Liver (tissue), 9 donors: ENCODE measurements around the gene FGF1. TPM values are rescaled to one million over a fixed set of nuclear protein-coding genes. Genes with fewer than 3 reads are reported as not detected.

Experiments used
- DNase-seq: peaks from one replicate; pipeline ENCODE4 v3.0.0-alpha.2; 2017; ENCODE audit warnings: low spot score
- H3K27ac ChIP-seq, 2 donors: one replicate each; pipeline ENCODE4 v1.7.0; 2013; ENCODE audit warnings: inconsistent platforms in 2 of 2, low read length in 2 of 2, control low read depth in 1 of 2, low read depth in 1 of 2, mild to moderate bottlenecking in 1 of 2
- H3K27me3 ChIP-seq, 4 donors: one replicate each; pipeline versions ENCODE4 v1.6.1 to v1.7.0; 2013; ENCODE audit warnings: low read length in 3 of 4, inconsistent platforms in 1 of 4, mild to moderate bottlenecking in 1 of 4, moderate library complexity in 1 of 4; ENCODE audit not compliant: control insufficient read depth in 4 of 4, insufficient read depth in 4 of 4
- H3K36me3 ChIP-seq, 4 donors: one replicate each; pipeline versions ENCODE4 v1.6.1 to v1.7.0; 2013; ENCODE audit warnings: low read length in 3 of 4, mild to moderate bottlenecking in 3 of 4, low read depth in 1 of 4, moderate library complexity in 1 of 4; ENCODE audit not compliant: control insufficient read depth in 4 of 4, insufficient read depth in 3 of 4
- H3K4me1 ChIP-seq, 4 donors: one replicate each; pipeline versions ENCODE4 v1.6.1 to v1.7.0; 2013; ENCODE audit warnings: low read length in 3 of 4, mild to moderate bottlenecking in 3 of 4, moderate library complexity in 1 of 4; ENCODE audit not compliant: control insufficient read depth in 4 of 4, insufficient read depth in 4 of 4
- H3K4me3 ChIP-seq, 3 donors: one replicate each; pipeline versions ENCODE4 v1.6.1 to v1.7.0; 2013; ENCODE audit warnings: low read length in 3 of 3, control low read depth in 1 of 3, low read depth in 1 of 3, mild to moderate bottlenecking in 1 of 3
- H3K9ac ChIP-seq, 2 donors: one replicate each; pipeline ENCODE4 v1.7.0; 2013; ENCODE audit warnings: low read length in 2 of 2, mild to moderate bottlenecking in 2 of 2, moderate library complexity in 2 of 2, control low read depth in 1 of 2, low read depth in 1 of 2
- H3K9me3 ChIP-seq, 4 donors: one replicate each; pipeline versions ENCODE4 v1.6.1 to v1.7.0; 2013; ENCODE audit warnings: low read length in 3 of 4; ENCODE audit not compliant: control insufficient read depth in 4 of 4
- EGR1 ChIP-seq, 2 donors: IDR thresholded peaks; 2 replicates each; pipeline ENCODE4 v1.6.1; 2016 to 2018; ENCODE audit warnings: antibody characterized with exemption in 2 of 2, low read depth in 2 of 2
- FOXA1 ChIP-seq: IDR thresholded peaks from 2 replicates; pipeline ENCODE4 v1.6.1; 2016; ENCODE audit warnings: antibody characterized with exemption
- FOXA2 ChIP-seq: IDR thresholded peaks from 2 replicates; pipeline ENCODE4 v1.6.1; 2016; ENCODE audit warnings: antibody characterized with exemption
- GABPA ChIP-seq, 2 donors: IDR thresholded peaks in 1 of 2; conservative IDR thresholded peaks in 1 of 2; 2 replicates each; pipeline ENCODE4 v1.6.1; 2016; ENCODE audit warnings: antibody characterized with exemption in 2 of 2, mild to moderate bottlenecking in 1 of 2, moderate library complexity in 1 of 2
- HNF4A ChIP-seq, 2 donors: conservative IDR thresholded peaks; 2 replicates each; pipeline ENCODE4 v1.6.1; 2016; ENCODE audit warnings: antibody characterized with exemption in 2 of 2, mild to moderate bottlenecking in 2 of 2
- HNF4G ChIP-seq: IDR thresholded peaks from 2 replicates; pipeline ENCODE4 v1.6.1; 2016; ENCODE audit warnings: antibody characterized with exemption
- JUND ChIP-seq, 2 donors: IDR thresholded peaks; 2 replicates each; pipeline ENCODE4 v1.6.1; 2016; ENCODE audit warnings: antibody characterized with exemption in 2 of 2
- NR2F2 ChIP-seq: IDR thresholded peaks from 2 replicates; pipeline ENCODE4 v1.6.1; 2016; ENCODE audit warnings: antibody characterized with exemption
- RAD21 ChIP-seq, 2 donors: IDR thresholded peaks; 2 replicates each; pipeline ENCODE4 v1.6.1; 2016; ENCODE audit warnings: antibody characterized with exemption in 2 of 2, mild to moderate bottlenecking in 2 of 2
- RXRA ChIP-seq, 2 donors: IDR thresholded peaks; 2 replicates each; pipeline ENCODE4 v1.6.1; 2017 to 2018; ENCODE audit warnings: antibody characterized with exemption in 2 of 2, mild to moderate bottlenecking in 1 of 2
- SP1 ChIP-seq: IDR thresholded peaks from 2 replicates; pipeline ENCODE4 v1.6.1; 2018; ENCODE audit warnings: antibody characterized with exemption, mild to moderate bottlenecking
- TAF1 ChIP-seq: conservative IDR thresholded peaks from 2 replicates; pipeline ENCODE4 v1.6.1; 2016; ENCODE audit warnings: antibody characterized with exemption, mild to moderate bottlenecking
- WGBS: extraction: QIAGEN DNeasy Blood & Tissue Kit; methylation state at CpG from one replicate; pipeline ENCODE4 v1.1.7; 2013; 5-methylcytosine and 5-hydroxymethylcytosine counted together
- polyA plus RNA-seq, 2 donors: library from polyadenylated mRNA; stranded (reverse) in 1 of 2; unstranded in 1 of 2; fragments of 200-250 nt in 1 of 2; fragments of >200 nt in 1 of 2; fragmentation: Nextera tagmentation in 1 of 2; extraction: Ambion mirVana in 1 of 2; gene quantifications; one replicate each; pipeline versions ENCODE4 v1.2.1 to v1.2.3, GENCODE V29; 2013 to 2015
- total RNA-seq, 2 donors: library from RNA; depleted of rRNA; stranded (reverse); fragments of >200 nt; gene quantifications; one replicate each; pipeline ENCODE4 v1.2.3, GENCODE V29; 2014
- TF ChIP-seq, protein P1 (sequence below): IDR thresholded peaks from 2 replicates; pipeline ENCODE4 v1.6.1; 2016; ENCODE audit warnings: antibody characterized with exemption
- TF ChIP-seq, protein P2 (sequence below): IDR thresholded peaks from 2 replicates; pipeline ENCODE4 v1.6.1; 2016; ENCODE audit warnings: antibody characterized with exemption, mild to moderate bottlenecking
- TF ChIP-seq, protein P3 (sequence below): fragments of 150-350 bp; IDR thresholded peaks from 2 replicates; pipeline ENCODE4 v1.5.1; 2017; ENCODE audit warnings: improper control_type of control experiment, low read depth, low read length; ENCODE audit not compliant: missing input control
- TF ChIP-seq, protein P4 (sequence below): IDR thresholded peaks from 2 replicates; pipeline ENCODE4 v1.6.1; 2016; ENCODE audit warnings: antibody characterized with exemption
- TF ChIP-seq, protein P5 (sequence below): IDR thresholded peaks from 2 replicates; pipeline ENCODE4 v1.6.1; 2016; ENCODE audit warnings: antibody characterized with exemption
- donor health status: healthy.
- donor health status: healthy.
- donor health status: healthy.
- donor health status: healthy.
- donor health status: healthy.

FGF1 gene
- total and polyA plus RNA-seq, 4 donors, result 0.05 to 0.25 (median 0.16) TPM

DNA sequence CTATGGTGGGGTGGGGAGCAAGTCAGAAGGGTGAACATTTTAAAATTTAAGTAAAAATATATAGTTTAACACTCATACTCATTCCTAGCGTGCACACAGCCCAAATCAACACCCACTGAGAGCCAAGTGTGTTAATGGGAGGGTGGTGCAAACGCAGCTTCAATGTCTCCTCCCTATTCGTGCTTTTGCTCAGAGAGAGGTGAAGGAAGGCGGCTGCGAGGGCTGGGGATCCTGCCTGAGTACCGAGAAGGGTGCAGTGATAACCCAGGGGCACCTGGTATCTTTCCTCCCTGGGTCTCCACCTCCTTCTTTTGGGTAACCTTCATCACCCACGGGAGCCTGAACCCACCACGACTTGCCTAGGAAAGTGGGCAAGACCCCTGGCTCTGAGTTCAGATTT, 35.0 kb downstream of the FGF1 start:
- no peak for DNase-seq
- no peaks in the 10 kb centered on the region for H3K36me3 ChIP-seq
- H3K9me3 ChIP-seq, result no peaks in the 10 kb centered on the region
- WGBS, result 68% methylated on average over 8 of the region's 8 CpGs
- no peak for TF ChIP-seq FOXA2
- TF ChIP-seq, protein P1, sequence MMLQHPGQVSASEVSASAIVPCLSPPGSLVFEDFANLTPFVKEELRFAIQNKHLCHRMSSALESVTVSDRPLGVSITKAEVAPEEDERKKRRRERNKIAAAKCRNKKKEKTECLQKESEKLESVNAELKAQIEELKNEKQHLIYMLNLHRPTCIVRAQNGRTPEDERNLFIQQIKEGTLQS, result no peak
- TF ChIP-seq NR2F2, result no peak
- TF ChIP-seq, protein P2, sequence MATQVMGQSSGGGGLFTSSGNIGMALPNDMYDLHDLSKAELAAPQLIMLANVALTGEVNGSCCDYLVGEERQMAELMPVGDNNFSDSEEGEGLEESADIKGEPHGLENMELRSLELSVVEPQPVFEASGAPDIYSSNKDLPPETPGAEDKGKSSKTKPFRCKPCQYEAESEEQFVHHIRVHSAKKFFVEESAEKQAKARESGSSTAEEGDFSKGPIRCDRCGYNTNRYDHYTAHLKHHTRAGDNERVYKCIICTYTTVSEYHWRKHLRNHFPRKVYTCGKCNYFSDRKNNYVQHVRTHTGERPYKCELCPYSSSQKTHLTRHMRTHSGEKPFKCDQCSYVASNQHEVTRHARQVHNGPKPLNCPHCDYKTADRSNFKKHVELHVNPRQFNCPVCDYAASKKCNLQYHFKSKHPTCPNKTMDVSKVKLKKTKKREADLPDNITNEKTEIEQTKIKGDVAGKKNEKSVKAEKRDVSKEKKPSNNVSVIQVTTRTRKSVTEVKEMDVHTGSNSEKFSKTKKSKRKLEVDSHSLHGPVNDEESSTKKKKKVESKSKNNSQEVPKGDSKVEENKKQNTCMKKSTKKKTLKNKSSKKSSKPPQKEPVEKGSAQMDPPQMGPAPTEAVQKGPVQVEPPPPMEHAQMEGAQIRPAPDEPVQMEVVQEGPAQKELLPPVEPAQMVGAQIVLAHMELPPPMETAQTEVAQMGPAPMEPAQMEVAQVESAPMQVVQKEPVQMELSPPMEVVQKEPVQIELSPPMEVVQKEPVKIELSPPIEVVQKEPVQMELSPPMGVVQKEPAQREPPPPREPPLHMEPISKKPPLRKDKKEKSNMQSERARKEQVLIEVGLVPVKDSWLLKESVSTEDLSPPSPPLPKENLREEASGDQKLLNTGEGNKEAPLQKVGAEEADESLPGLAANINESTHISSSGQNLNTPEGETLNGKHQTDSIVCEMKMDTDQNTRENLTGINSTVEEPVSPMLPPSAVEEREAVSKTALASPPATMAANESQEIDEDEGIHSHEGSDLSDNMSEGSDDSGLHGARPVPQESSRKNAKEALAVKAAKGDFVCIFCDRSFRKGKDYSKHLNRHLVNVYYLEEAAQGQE, result no peak
- TF ChIP-seq, protein P3, sequence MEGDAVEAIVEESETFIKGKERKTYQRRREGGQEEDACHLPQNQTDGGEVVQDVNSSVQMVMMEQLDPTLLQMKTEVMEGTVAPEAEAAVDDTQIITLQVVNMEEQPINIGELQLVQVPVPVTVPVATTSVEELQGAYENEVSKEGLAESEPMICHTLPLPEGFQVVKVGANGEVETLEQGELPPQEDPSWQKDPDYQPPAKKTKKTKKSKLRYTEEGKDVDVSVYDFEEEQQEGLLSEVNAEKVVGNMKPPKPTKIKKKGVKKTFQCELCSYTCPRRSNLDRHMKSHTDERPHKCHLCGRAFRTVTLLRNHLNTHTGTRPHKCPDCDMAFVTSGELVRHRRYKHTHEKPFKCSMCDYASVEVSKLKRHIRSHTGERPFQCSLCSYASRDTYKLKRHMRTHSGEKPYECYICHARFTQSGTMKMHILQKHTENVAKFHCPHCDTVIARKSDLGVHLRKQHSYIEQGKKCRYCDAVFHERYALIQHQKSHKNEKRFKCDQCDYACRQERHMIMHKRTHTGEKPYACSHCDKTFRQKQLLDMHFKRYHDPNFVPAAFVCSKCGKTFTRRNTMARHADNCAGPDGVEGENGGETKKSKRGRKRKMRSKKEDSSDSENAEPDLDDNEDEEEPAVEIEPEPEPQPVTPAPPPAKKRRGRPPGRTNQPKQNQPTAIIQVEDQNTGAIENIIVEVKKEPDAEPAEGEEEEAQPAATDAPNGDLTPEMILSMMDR, result no peak
- TF ChIP-seq EGR1 (IDR thresholded peaks at IDR 0.05; ENCODE audit: low read depth in 2 of 2), result no peak
- TF ChIP-seq RXRA (IDR thresholded peaks at IDR 0.05), result no peak
- TF ChIP-seq RAD21 (IDR thresholded peaks at IDR 0.05), result no peak
- no peak for TF ChIP-seq GABPA (IDR thresholded peaks at IDR 0.05 in 1 of 2, conservative IDR thresholded peaks at IDR 0.05 in 1 of 2)
- no peak for TF ChIP-seq TAF1
- no peak for TF ChIP-seq HNF4G
- no peak for TF ChIP-seq SP1
- TF ChIP-seq JUND (IDR thresholded peaks at IDR 0.05), result no peak
- TF ChIP-seq FOXA1, result no peak
- TF ChIP-seq, protein P4, sequence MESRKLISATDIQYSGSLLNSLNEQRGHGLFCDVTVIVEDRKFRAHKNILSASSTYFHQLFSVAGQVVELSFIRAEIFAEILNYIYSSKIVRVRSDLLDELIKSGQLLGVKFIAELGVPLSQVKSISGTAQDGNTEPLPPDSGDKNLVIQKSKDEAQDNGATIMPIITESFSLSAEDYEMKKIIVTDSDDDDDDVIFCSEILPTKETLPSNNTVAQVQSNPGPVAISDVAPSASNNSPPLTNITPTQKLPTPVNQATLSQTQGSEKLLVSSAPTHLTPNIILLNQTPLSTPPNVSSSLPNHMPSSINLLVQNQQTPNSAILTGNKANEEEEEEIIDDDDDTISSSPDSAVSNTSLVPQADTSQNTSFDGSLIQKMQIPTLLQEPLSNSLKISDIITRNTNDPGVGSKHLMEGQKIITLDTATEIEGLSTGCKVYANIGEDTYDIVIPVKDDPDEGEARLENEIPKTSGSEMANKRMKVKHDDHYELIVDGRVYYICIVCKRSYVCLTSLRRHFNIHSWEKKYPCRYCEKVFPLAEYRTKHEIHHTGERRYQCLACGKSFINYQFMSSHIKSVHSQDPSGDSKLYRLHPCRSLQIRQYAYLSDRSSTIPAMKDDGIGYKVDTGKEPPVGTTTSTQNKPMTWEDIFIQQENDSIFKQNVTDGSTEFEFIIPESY, result no peak
- TF ChIP-seq, protein P5, sequence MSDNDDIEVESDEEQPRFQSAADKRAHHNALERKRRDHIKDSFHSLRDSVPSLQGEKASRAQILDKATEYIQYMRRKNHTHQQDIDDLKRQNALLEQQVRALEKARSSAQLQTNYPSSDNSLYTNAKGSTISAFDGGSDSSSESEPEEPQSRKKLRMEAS, result no peak
- TF ChIP-seq HNF4A (conservative IDR thresholded peaks at IDR 0.05), result no peak
- no peak overlapping the region for H3K9ac ChIP-seq
- no peak overlapping the region for H3K27ac ChIP-seq
- H3K27me3 ChIP-seq, result no peaks in the 10 kb centered on the region
- H3K4me1 ChIP-seq, result no peaks in the 10 kb centered on the region
- no peak overlapping the region for H3K4me3 ChIP-seq

DNA sequence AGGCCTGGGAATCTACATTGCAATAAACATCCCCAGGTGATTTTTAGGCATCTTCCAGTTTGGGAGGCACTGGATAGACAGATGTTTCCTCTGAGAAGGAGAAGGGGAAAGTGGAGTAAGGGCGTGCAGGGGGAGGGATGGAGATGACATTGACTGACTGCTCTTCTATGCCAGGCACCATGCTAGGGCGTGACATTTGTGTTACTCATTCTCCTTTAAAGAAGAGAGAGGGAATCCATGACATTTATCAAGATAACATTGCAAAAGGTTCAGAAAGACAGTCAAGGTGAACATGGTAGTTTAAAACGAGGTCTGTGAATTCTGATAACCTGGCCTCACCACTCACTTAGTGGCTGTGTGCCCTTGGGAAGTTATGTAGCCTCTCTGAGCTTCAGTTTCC, 35.8 kb downstream of the FGF1 start:
- TF ChIP-seq JUND (IDR thresholded peaks at IDR 0.05), result no peak
- no peak for TF ChIP-seq EGR1 (IDR thresholded peaks at IDR 0.05; ENCODE audit: low read depth in 2 of 2)
- TF ChIP-seq TAF1, result no peak
- TF ChIP-seq FOXA2, result no peak
- no peak for TF ChIP-seq NR2F2
- no peak for TF ChIP-seq HNF4G
- TF ChIP-seq, protein P1, result no peak
- TF ChIP-seq SP1, result no peak
- TF ChIP-seq, protein P4, result no peak
- no peak for TF ChIP-seq RXRA (IDR thresholded peaks at IDR 0.05)
- TF ChIP-seq, protein P3, result no peak
- TF ChIP-seq, protein P5, result no peak
- no peak overlapping the region for H3K9ac ChIP-seq
- H3K27me3 ChIP-seq, result no peaks in the 10 kb centered on the region
- 75% methylated on average over 3 of the region's 3 CpGs for WGBS
- H3K4me3 ChIP-seq, result no peak overlapping the region
- no peaks in the 10 kb centered on the region for H3K9me3 ChIP-seq
- no peaks in the 10 kb centered on the region for H3K36me3 ChIP-seq
- H3K27ac ChIP-seq, result no peak overlapping the region
- no peak for DNase-seq
- no peaks in the 10 kb centered on the region for H3K4me1 ChIP-seq
